ENCODE data around the gene SAFB2. TPM values are rescaled to one million over a fixed set of nuclear protein-coding genes. Genes with fewer than 3 reads are reported as not detected.

Gene SAFB2
- polyA plus RNA-seq, 1 of the 3 experiments (the other 2 are of a cell fraction) = 37.7 TPM

- Histone ChIP-seq H3K9ac (no peak overlapping the region), H3F3A (replicated peaks; ENCODE audit: insufficient read depth) (peaks cover 14% of the 10 kb centered on the region), H3K4me2 (no peak overlapping the region), H2AFZ (ENCODE audit: low read depth) (no peak overlapping the region), H4K20me1 (ENCODE audit: insufficient read depth) (peaks cover 92% of the 10 kb centered on the region), H3K9me2 (no peaks in the 10 kb centered on the region), H3K9me3 (no peaks in the 10 kb centered on the region), H3K79me2 (ENCODE audit: insufficient read depth) (peaks cover 100% of the 10 kb centered on the region), H3K4me1 (ENCODE audit: control insufficient read depth in 1 of 2, insufficient read depth in 2 of 2, low read depth in 1 of 2, low read length in 1 of 2) (peaks cover 0 to 3% of the 10 kb centered on the region in 2 experiments; a peak in 1 of 4 replicates), H3K27me3 (ENCODE audit: insufficient read depth) (no peaks in the 10 kb centered on the region), H3K36me3 (replicated peaks in 1 of 2; ENCODE audit: control insufficient read depth in 1 of 2, insufficient read depth in 2 of 2, low read length in 1 of 2) (peaks cover 11 to 16% of the 10 kb centered on the region in 2 experiments), H3K27ac (ENCODE audit: low read depth in 2 of 2, low read length in 1 of 2) (no peak overlapping the region), H3K4me3 (ENCODE audit: low read depth in 2 of 2, low read length in 1 of 2) (no peak overlapping the region)
- no peak for DNase-seq
- TF ChIP-seq YY1 (IDR thresholded peaks at IDR 0.05; ENCODE audit: low read depth) (no peak), MXI1 (IDR thresholded peaks at IDR 0.05; ENCODE audit: low read depth, low read length) (no peak), SMC3 (IDR thresholded peaks at IDR 0.05; ENCODE audit: low read depth, low read length) (no peak), GATA2 (CRISPR knock-in tag; IDR thresholded peaks at IDR 0.05) (no peak), ZBTB33 (IDR thresholded peaks at IDR 0.05; ENCODE audit: borderline replicate concordance, low read depth) (no peak), ELF1 (IDR thresholded peaks at IDR 0.05) (no peak), FOXM1 (IDR thresholded peaks at IDR 0.05; ENCODE audit: low read depth) (no peak), IRF3 (IDR thresholded peaks at IDR 0.05; ENCODE audit: low read depth, low read length) (no peak)
- CTCF ChIA-PET = no interaction called here
- POLR2A ChIA-PET = interaction anchor here (0.6 kb wide), 1 partner anchor 20 kb away, joined by 5 read pairs; no protein-coding TSS in a partner anchor
- WGBS (ENCODE audit: low lambda C conversion rate) = 96% methylated on average over 1 of the region's 1 CpG
These were observed 15.4 kb upstream of the SAFB2 start for GRCh38 chr19:5637971-5638370.

GRCh38 chr19:5635427-5635826 lies 12.9 kb upstream of the SAFB2 start:
- 98% methylated on average over 6 of the region's 6 CpGs for WGBS (ENCODE audit: low lambda C conversion rate)
- POLR2A ChIA-PET = no interaction called here
- peaks cover 90% of the 10 kb centered on the region for H4K20me1 ChIP-seq (ENCODE audit: insufficient read depth)

More at GRCh38 chr19:5635427-5635826, 12.9 kb upstream of the SAFB2 start:
- TF ChIP-seq JUND (IDR thresholded peaks at IDR 0.05) (no peak), FOXJ3 (CRISPR knock-in tag; IDR thresholded peaks at IDR 0.05) (no peak), GABPA (IDR thresholded peaks at IDR 0.05; ENCODE audit: low read depth) (no peak), SIN3A (IDR thresholded peaks at IDR 0.05; ENCODE audit: borderline replicate concordance, low read depth, low read length) (no peak), IRF3 (IDR thresholded peaks at IDR 0.05; ENCODE audit: low read depth, low read length) (no peak), FOSL2 (IDR thresholded peaks at IDR 0.05; ENCODE audit: borderline replicate concordance, low read depth) (no peak), YY1 (IDR thresholded peaks at IDR 0.05; ENCODE audit: low read depth) (no peak), NRF1 (IDR thresholded peaks at IDR 0.05; ENCODE audit: low read depth, low read length) (no peak), MXI1 (IDR thresholded peaks at IDR 0.05; ENCODE audit: low read depth, low read length) (no peak), GATA2 (CRISPR knock-in tag; IDR thresholded peaks at IDR 0.05) (no peak), MEF2A (IDR thresholded peaks at IDR 0.05; ENCODE audit: borderline replicate concordance, low read depth) (no peak), EZH2phosphoT487 (IDR thresholded peaks at IDR 0.05; ENCODE audit: borderline replicate concordance, low read depth) (no peak), TAF1 (IDR thresholded peaks at IDR 0.05; ENCODE audit: borderline replicate concordance, low read depth, low read length) (no peak), TCF12 (IDR thresholded peaks at IDR 0.05) (no peak), FOXM1 (IDR thresholded peaks at IDR 0.05; ENCODE audit: low read depth) (no peak), CHD2 (IDR thresholded peaks at IDR 0.05; ENCODE audit: low read length, partially characterized antibody) (no peak)
- TF ChIP-seq, protein P1, sequence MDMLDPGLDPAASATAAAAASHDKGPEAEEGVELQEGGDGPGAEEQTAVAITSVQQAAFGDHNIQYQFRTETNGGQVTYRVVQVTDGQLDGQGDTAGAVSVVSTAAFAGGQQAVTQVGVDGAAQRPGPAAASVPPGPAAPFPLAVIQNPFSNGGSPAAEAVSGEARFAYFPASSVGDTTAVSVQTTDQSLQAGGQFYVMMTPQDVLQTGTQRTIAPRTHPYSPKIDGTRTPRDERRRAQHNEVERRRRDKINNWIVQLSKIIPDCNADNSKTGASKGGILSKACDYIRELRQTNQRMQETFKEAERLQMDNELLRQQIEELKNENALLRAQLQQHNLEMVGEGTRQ (IDR thresholded peaks at IDR 0.05; ENCODE audit: borderline replicate concordance, low read depth, low read length) = no peak
- no peak overlapping the region for H3K4me3 ChIP-seq (ENCODE audit: low read depth in 2 of 2, low read length in 1 of 2)
- H3K79me2 ChIP-seq (ENCODE audit: insufficient read depth) = peaks cover 100% of the 10 kb centered on the region
- no peak overlapping the region for H3K9ac ChIP-seq
- H2AFZ ChIP-seq (ENCODE audit: low read depth) = no peak overlapping the region
- no peak for DNase-seq
- CTCF ChIA-PET = interaction anchor here (1.3 to 1.5 kb wide), 3 partner anchors 10 to 54 kb away, joined by 3 to 5 read pairs (median 4); partner anchors contain the start of gene RPL36
- H3K27me3 ChIP-seq (ENCODE audit: insufficient read depth) = no peaks in the 10 kb centered on the region
- peaks cover 14% of the 10 kb centered on the region for H3F3A ChIP-seq (replicated peaks; ENCODE audit: insufficient read depth)
- H3K27ac ChIP-seq (ENCODE audit: low read depth in 2 of 2, low read length in 1 of 2) = no peak overlapping the region
- H3K4me1 ChIP-seq (ENCODE audit: control insufficient read depth in 1 of 2, insufficient read depth in 2 of 2, low read depth in 1 of 2, low read length in 1 of 2) = peaks cover 0 to 3% of the 10 kb centered on the region in 2 experiments; a peak in 1 of 4 replicates
- H3K9me2 ChIP-seq = no peaks in the 10 kb centered on the region
- peaks cover 0 to 20% of the 10 kb centered on the region in 2 experiments for H3K36me3 ChIP-seq (replicated peaks in 1 of 2; ENCODE audit: control insufficient read depth in 1 of 2, insufficient read depth in 2 of 2, low read length in 1 of 2)
- no peak overlapping the region for H3K4me2 ChIP-seq
- H3K9me3 ChIP-seq = no peaks in the 10 kb centered on the region
